CD4-positive, CD25-positive, alpha-beta regulatory T cell (primary cell): ENCODE measurements around the gene ARRB1. TPM values are rescaled to one million over a fixed set of nuclear protein-coding genes. Genes with fewer than 3 reads are reported as not detected.
A peak's percentile ranks its signal among the peaks of the same experiment; 100 is the strongest.
"Not testable (repeated sequence)": the region's sequence is repeated elsewhere in the genome, so short reads cannot be mapped to it uniquely, and the experiment has no call there.

Experiments used
- ATAC-seq, 2 donors: fragments of 150-1000 bp; cut with Tn5 transposase; one replicate each; pipeline ENCODE4 v1.10.0; 2021; ENCODE audit warnings: low read depth in 2 of 2, moderate number of reproducible peaks in 2 of 2, moderate library complexity in 1 of 2
- DNase-seq, 3 donors: peaks; one replicate each; pipeline versions ENCODE4 v3.0.0 to v3.0.0-alpha.2; 2012 to 2022; ENCODE audit warnings: mixed read lengths in 1 of 3
- H3K27ac ChIP-seq: one replicate; pipeline ENCODE4 v1.7.0; 2013; ENCODE audit warnings: mild to moderate bottlenecking, low read length; ENCODE audit not compliant: insufficient read depth, poor library complexity, severe bottlenecking
- H3K27me3 ChIP-seq: one replicate; pipeline ENCODE4 v1.7.0; 2013; ENCODE audit warnings: low read length; ENCODE audit not compliant: control insufficient read depth, insufficient read depth
- H3K36me3 ChIP-seq: one replicate; pipeline ENCODE4 v1.7.0; 2013; ENCODE audit warnings: mild to moderate bottlenecking, low read length, moderate library complexity; ENCODE audit not compliant: control insufficient read depth, insufficient read depth
- H3K4me1 ChIP-seq: 2 replicates; pipeline ENCODE4 v1.7.0; 2013; ENCODE audit warnings: mild to moderate bottlenecking, low read length; ENCODE audit not compliant: insufficient read depth, control insufficient read depth, poor library complexity, severe bottlenecking
- H3K4me3 ChIP-seq: one replicate; pipeline ENCODE4 v1.7.0; 2013; ENCODE audit warnings: low read depth, mild to moderate bottlenecking, low read length, moderate library complexity
- H3K9me3 ChIP-seq, 2 experiments: 1 replicate in 1 of 2; 2 replicates in 1 of 2; pipeline ENCODE4 v1.7.0; 2013; ENCODE audit warnings: low read length in 2 of 2, mild to moderate bottlenecking in 1 of 2, moderate library complexity in 1 of 2; ENCODE audit not compliant: control insufficient read depth in 2 of 2
- H3K27ac Mint-ChIP-seq, 3 donors: one replicate each; pipeline ENCODE4 v1.8.0; 2020 to 2022; ENCODE audit warnings: mild to moderate bottlenecking in 3 of 3, mixed read lengths in 3 of 3, moderate library complexity in 2 of 3
- H3K27me3 Mint-ChIP-seq: one replicate; pipeline ENCODE4 v1.8.0; 2022; ENCODE audit warnings: mild to moderate bottlenecking, mixed read lengths
- H3K36me3 Mint-ChIP-seq: one replicate; pipeline ENCODE4 v1.8.0; 2020; ENCODE audit warnings: mixed read lengths
- H3K4me1 Mint-ChIP-seq, 4 donors: one replicate each; pipeline ENCODE4 v1.8.0; 2020 to 2022; ENCODE audit warnings: mixed read lengths in 4 of 4, mild to moderate bottlenecking in 1 of 4
- H3K4me3 Mint-ChIP-seq, 4 donors: one replicate each; pipeline ENCODE4 v1.8.0; 2020 to 2022; ENCODE audit warnings: mild to moderate bottlenecking in 4 of 4, mixed read lengths in 4 of 4, moderate library complexity in 3 of 4
- H3K9me3 Mint-ChIP-seq, 7 donors: one replicate each; pipeline ENCODE4 v1.8.0; 2020 to 2022; ENCODE audit warnings: mixed read lengths in 7 of 7, mild to moderate bottlenecking in 3 of 7, moderate library complexity in 2 of 7
- polyA plus RNA-seq, 4 donors: library from polyadenylated mRNA; unstranded; fragments of 300-500 nt; fragmentation: Illumina TruSeq; gene quantifications; one replicate each; pipeline ENCODE4 v1.2.3, GENCODE V29; 2021
- total RNA-seq: library from RNA; stranded (reverse); gene quantifications from one replicate; pipeline ENCODE4 v1.2.3, GENCODE V29; 2022

Gene ARRB1
- total and polyA plus RNA-seq, 5 donors from 2014 or later, result 5.1 to 36.1 (median 6.5) TPM

GRCh38 chr11:75275581-75275980, 75.9 kb downstream of the ARRB1 start:
- Histone ChIP-seq H3K4me1 (peaks cover 70% of the 10 kb centered on the region), H3K27ac (peak overlapping the region; percentile 79), H3K27me3 (no peaks in the 10 kb centered on the region), H3K9me3 (no peaks in the 10 kb centered on the region), H3K36me3 (peaks cover 10% of the 10 kb centered on the region), H3K4me3 (peak overlapping the region; percentile 78)
- H3K9me3 Mint-ChIP-seq, result no peaks in the 10 kb centered on the region
- H3K27ac Mint-ChIP-seq, result peak overlapping the region; percentile 96 to 100 (median 97)
- peaks cover 31% of the 10 kb centered on the region for H3K36me3 Mint-ChIP-seq
- peak overlapping the region; percentile 71 to 89 (median 86) for H3K4me3 Mint-ChIP-seq
- H3K4me1 Mint-ChIP-seq, result peaks cover 16 to 83% (median 49%) of the 10 kb centered on the region in 4 donors
- DNase-seq (peak; percentile 36 to 96 (median 76)), ATAC-seq (peak; percentile 98)
- H3K27me3 Mint-ChIP-seq, result no peaks in the 10 kb centered on the region

- not testable (repeated sequence) for H3K27me3 Mint-ChIP-seq, H3K9me3 ChIP-seq, ATAC-seq, H3K9me3 Mint-ChIP-seq, H3K27me3 ChIP-seq, DNase-seq
- Histone ChIP-seq H3K27ac (peak overlapping the region; percentile 79), H3K36me3 (peaks cover 10% of the 10 kb centered on the region), H3K4me1 (peaks cover 62% of the 10 kb centered on the region), H3K4me3 (peak overlapping the region; percentile 13)
- H3K36me3 Mint-ChIP-seq, result peaks cover 24% of the 10 kb centered on the region
- peak overlapping the region in 1 of 4 donors; percentile 59 for H3K4me3 Mint-ChIP-seq
- peaks cover 12 to 77% (median 43%) of the 10 kb centered on the region in 4 donors for H3K4me1 Mint-ChIP-seq
- H3K27ac Mint-ChIP-seq, result peak overlapping the region; percentile 93 to 100 (median 97)
Observed at GRCh38 chr11:75274716-75275115, 76.7 kb downstream of the ARRB1 start.

GRCh38 chr11:75273411-75274391, 77.8 kb downstream of the ARRB1 start:
- Histone ChIP-seq H3K4me3 (no peak overlapping the region), H3K27me3 (no peaks in the 10 kb centered on the region), H3K36me3 (peaks cover 10% of the 10 kb centered on the region), H3K9me3 (no peaks in the 10 kb centered on the region), H3K4me1 (peaks cover 62% of the 10 kb centered on the region), H3K27ac (peak overlapping the region; percentile 60)
- H3K27ac Mint-ChIP-seq, result peak overlapping the region; percentile 93 to 100 (median 97)
- DNase-seq, result no peak
- no peaks in the 10 kb centered on the region for H3K9me3 Mint-ChIP-seq
- H3K4me1 Mint-ChIP-seq, result peaks cover 12 to 71% (median 41%) of the 10 kb centered on the region in 4 donors
- H3K4me3 Mint-ChIP-seq, result peak overlapping the region in 3 of 4 donors; percentile 48 to 57 (median 49)
- no peaks in the 10 kb centered on the region for H3K27me3 Mint-ChIP-seq
- peaks cover 20% of the 10 kb centered on the region for H3K36me3 Mint-ChIP-seq
- ATAC-seq, result no peak

- H3K9me3 Mint-ChIP-seq, result no peaks in the 10 kb centered on the region
- ATAC-seq (no peak), DNase-seq (no peak)
- peaks cover 20% of the 10 kb centered on the region for H3K36me3 Mint-ChIP-seq
- H3K4me3 Mint-ChIP-seq, result peak overlapping the region in 1 of 4 donors; percentile 81
- Histone ChIP-seq H3K4me1 (peaks cover 62% of the 10 kb centered on the region), H3K27me3 (no peaks in the 10 kb centered on the region), H3K4me3 (no peak overlapping the region), H3K36me3 (peaks cover 7% of the 10 kb centered on the region), H3K27ac (peak overlapping the region; percentile 57), H3K9me3 (no peaks in the 10 kb centered on the region)
- peaks cover 12 to 71% (median 40%) of the 10 kb centered on the region in 4 donors for H3K4me1 Mint-ChIP-seq
- H3K27ac Mint-ChIP-seq, result peak overlapping the region; percentile 93 to 100 (median 97)
- no peaks in the 10 kb centered on the region for H3K27me3 Mint-ChIP-seq
Observed at GRCh38 chr11:75272821-75273301, 78.6 kb downstream of the ARRB1 start.

GRCh38 chr11:75272391-75272790, 79.1 kb downstream of the ARRB1 start:
- no peaks in the 10 kb centered on the region for H3K27me3 Mint-ChIP-seq
- Histone ChIP-seq H3K4me1 (peaks cover 58% of the 10 kb centered on the region), H3K4me3 (no peak overlapping the region), H3K36me3 (peaks cover 4% of the 10 kb centered on the region), H3K9me3 (no peaks in the 10 kb centered on the region), H3K27me3 (no peaks in the 10 kb centered on the region), H3K27ac (peak overlapping the region; percentile 14)
- no peaks in the 10 kb centered on the region for H3K9me3 Mint-ChIP-seq
- H3K4me1 Mint-ChIP-seq, result peaks cover 12 to 67% (median 36%) of the 10 kb centered on the region in 4 donors
- ATAC-seq (no peak), DNase-seq (no peak)
- peak overlapping the region; percentile 93 to 97 (median 97) for H3K27ac Mint-ChIP-seq
- H3K4me3 Mint-ChIP-seq, result peak overlapping the region in 1 of 4 donors; percentile 41
- peaks cover 16% of the 10 kb centered on the region for H3K36me3 Mint-ChIP-seq

- Mint-ChIP-seq H3K4me1 (peaks cover 12 to 63% (median 30%) of the 10 kb centered on the region in 4 donors), H3K36me3 (peaks cover 15% of the 10 kb centered on the region), H3K27me3 (no peaks in the 10 kb centered on the region), H3K9me3 (no peaks in the 10 kb centered on the region), H3K27ac (peak overlapping the region; percentile 93 to 97 (median 97)), H3K4me3 (peak overlapping the region in 1 of 4 donors; percentile 45)
- Histone ChIP-seq H3K27me3 (no peaks in the 10 kb centered on the region), H3K27ac (no peak overlapping the region), H3K36me3 (peaks cover 3% of the 10 kb centered on the region), H3K4me3 (no peak overlapping the region), H3K4me1 (peaks cover 52% of the 10 kb centered on the region), H3K9me3 (no peaks in the 10 kb centered on the region)
- ATAC-seq (no peak), DNase-seq (no peak)
Observed at GRCh38 chr11:75271730-75272129, 79.7 kb downstream of the ARRB1 start.

GRCh38 chr11:75270896-75271418, 80.5 kb downstream of the ARRB1 start:
- Mint-ChIP-seq H3K9me3 (no peaks in the 10 kb centered on the region), H3K4me1 (peaks cover 5 to 57% (median 22%) of the 10 kb centered on the region in 4 donors), H3K27me3 (no peaks in the 10 kb centered on the region), H3K4me3 (peak overlapping the region in 2 of 4 donors; percentile 11 to 45), H3K27ac (peak overlapping the region; percentile 93 to 97 (median 97)), H3K36me3 (peaks cover 15% of the 10 kb centered on the region)
- ATAC-seq, result no peak
- peaks cover 44% of the 10 kb centered on the region for H3K4me1 ChIP-seq
- no peaks in the 10 kb centered on the region for H3K9me3 ChIP-seq
- peaks cover 4% of the 10 kb centered on the region for H3K36me3 ChIP-seq
- H3K27me3 ChIP-seq, result no peaks in the 10 kb centered on the region
- no peak overlapping the region for H3K27ac ChIP-seq
- no peak overlapping the region for H3K4me3 ChIP-seq
- peak in 2 of 3 donors; percentile 28 to 63 for DNase-seq
